Activated T-cell treated with anti-CD3 and anti-CD28 coated beads, Interleukin-2, amount 50 U/mL, for 24 hours (primary cell): ENCODE measurements around the gene TMEM98.
"Not testable (repeated sequence)": the region's sequence is repeated elsewhere in the genome, so short reads cannot be mapped to it uniquely, and the experiment has no call there.

Source experiments
- DNase-seq: peaks from one replicate; pipeline ENCODE4 v3.0.0-alpha.2; 2020
- H3K27ac Mint-ChIP-seq: 2 replicates; pipeline ENCODE4 v1.8.0; 2020; ENCODE audit warnings: mild to moderate bottlenecking, mixed read lengths
- H3K27me3 Mint-ChIP-seq: 2 replicates; pipeline ENCODE4 v1.8.0; 2020; ENCODE audit warnings: mixed read lengths
- H3K36me3 Mint-ChIP-seq: 2 replicates; pipeline ENCODE4 v1.8.0; 2020; ENCODE audit warnings: low read depth, mixed read lengths
- H3K4me1 Mint-ChIP-seq: 2 replicates; pipeline ENCODE4 v1.8.0; 2020; ENCODE audit warnings: low read depth, mixed read lengths
- H3K4me3 Mint-ChIP-seq: 2 replicates; pipeline ENCODE4 v1.8.0; 2020; ENCODE audit warnings: mild to moderate bottlenecking, moderate library complexity, mixed read lengths
- H3K9me3 Mint-ChIP-seq: 2 replicates; pipeline ENCODE4 v1.8.0; 2020; ENCODE audit warnings: mixed read lengths

TMEM98 gene

GRCh38 chr17:32904891-32905290, 23.1 kb upstream of the TMEM98 start:
- no peak for DNase-seq
- Mint-ChIP-seq H3K4me1 (peaks cover 17% of the 10 kb centered on the region), H3K27me3 (peaks cover 31% of the 10 kb centered on the region), H3K36me3 (no peaks in the 10 kb centered on the region), H3K9me3 (no peaks in the 10 kb centered on the region), H3K4me3 (no peak overlapping the region), H3K27ac (no peak overlapping the region)

GRCh38 chr17:32907583-32907982, 20.4 kb upstream of the TMEM98 start:
- H3K27ac Mint-ChIP-seq = no peak overlapping the region
- peaks cover 17% of the 10 kb centered on the region for H3K4me1 Mint-ChIP-seq
- H3K36me3 Mint-ChIP-seq = no peaks in the 10 kb centered on the region
- H3K4me3 Mint-ChIP-seq = no peak overlapping the region
- no peak for DNase-seq
- no peaks in the 10 kb centered on the region for H3K9me3 Mint-ChIP-seq
- peaks cover 30% of the 10 kb centered on the region for H3K27me3 Mint-ChIP-seq

GRCh38 chr17:32909787-32910369, 18.1 kb upstream of the TMEM98 start:
- no peaks in the 10 kb centered on the region for H3K36me3 Mint-ChIP-seq
- no peak overlapping the region for H3K27ac Mint-ChIP-seq
- peak; percentile 44 for DNase-seq
- peaks cover 14% of the 10 kb centered on the region for H3K4me1 Mint-ChIP-seq
- H3K4me3 Mint-ChIP-seq = no peak overlapping the region
- H3K27me3 Mint-ChIP-seq = peaks cover 25% of the 10 kb centered on the region
- H3K9me3 Mint-ChIP-seq = no peaks in the 10 kb centered on the region

- no peak overlapping the region for H3K27ac Mint-ChIP-seq
These were observed 17.2 kb upstream of the TMEM98 start for GRCh38 chr17:32910769-32911168.

GRCh38 chr17:32912218-32912897, 15.6 kb upstream of the TMEM98 start:
- no peak for DNase-seq
- Mint-ChIP-seq H3K4me1 (peaks cover 25% of the 10 kb centered on the region), H3K27ac (no peak overlapping the region), H3K9me3 (no peaks in the 10 kb centered on the region), H3K36me3 (no peaks in the 10 kb centered on the region), H3K4me3 (no peak overlapping the region), H3K27me3 (peaks cover 9% of the 10 kb centered on the region)

More at GRCh38 chr17:32910769-32911168, 17.2 kb upstream of the TMEM98 start:
- H3K36me3 Mint-ChIP-seq = no peaks in the 10 kb centered on the region
- no peak overlapping the region for H3K4me3 Mint-ChIP-seq
- peaks cover 20% of the 10 kb centered on the region for H3K4me1 Mint-ChIP-seq
- peaks cover 16% of the 10 kb centered on the region for H3K27me3 Mint-ChIP-seq
- no peak for DNase-seq
- no peaks in the 10 kb centered on the region for H3K9me3 Mint-ChIP-seq

- no peak for DNase-seq
- Mint-ChIP-seq H3K27me3 (peaks cover 9% of the 10 kb centered on the region), H3K9me3 (no peaks in the 10 kb centered on the region), H3K27ac (peak overlapping the region; percentile 47), H3K36me3 (no peaks in the 10 kb centered on the region), H3K4me1 (peaks cover 25% of the 10 kb centered on the region), H3K4me3 (no peak overlapping the region)
These were observed 14.4 kb upstream of the TMEM98 start for GRCh38 chr17:32913593-32913992.

GRCh38 chr17:32914181-32914580, 13.8 kb upstream of the TMEM98 start:
- peaks cover 6% of the 10 kb centered on the region for H3K27me3 Mint-ChIP-seq
- H3K36me3 Mint-ChIP-seq = no peaks in the 10 kb centered on the region
- H3K9me3 Mint-ChIP-seq = no peaks in the 10 kb centered on the region
- no peak overlapping the region for H3K27ac Mint-ChIP-seq
- no peak overlapping the region for H3K4me3 Mint-ChIP-seq
- peaks cover 25% of the 10 kb centered on the region for H3K4me1 Mint-ChIP-seq
- no peak for DNase-seq

GRCh38 chr17:32915245-32915644, 12.7 kb upstream of the TMEM98 start:
- no peaks in the 10 kb centered on the region for H3K36me3 Mint-ChIP-seq
- no peaks in the 10 kb centered on the region for H3K9me3 Mint-ChIP-seq
- H3K27ac Mint-ChIP-seq = no peak overlapping the region
- DNase-seq = no peak
- H3K4me1 Mint-ChIP-seq = peaks cover 25% of the 10 kb centered on the region
- no peak overlapping the region for H3K4me3 Mint-ChIP-seq
- H3K27me3 Mint-ChIP-seq = peaks cover 5% of the 10 kb centered on the region

- Mint-ChIP-seq H3K36me3 (no peaks in the 10 kb centered on the region), H3K27me3 (peaks cover 5% of the 10 kb centered on the region), H3K4me3 (no peak overlapping the region), H3K4me1 (peaks cover 25% of the 10 kb centered on the region), H3K9me3 (no peaks in the 10 kb centered on the region), H3K27ac (no peak overlapping the region)
- no peak for DNase-seq
These were observed 11.8 kb upstream of the TMEM98 start for GRCh38 chr17:32916134-32916533.

GRCh38 chr17:32917081-32917480, 10.9 kb upstream of the TMEM98 start:
- Mint-ChIP-seq H3K9me3 (no peaks in the 10 kb centered on the region), H3K4me1 (peaks cover 25% of the 10 kb centered on the region), H3K27me3 (peaks cover 3% of the 10 kb centered on the region), H3K27ac (no peak overlapping the region), H3K4me3 (no peak overlapping the region), H3K36me3 (no peaks in the 10 kb centered on the region)
- no peak for DNase-seq

GRCh38 chr17:32917842-32918241, 10.1 kb upstream of the TMEM98 start:
- Mint-ChIP-seq H3K4me1 (peaks cover 25% of the 10 kb centered on the region), H3K36me3 (no peaks in the 10 kb centered on the region), H3K4me3 (no peak overlapping the region), H3K27me3 (peaks cover 3% of the 10 kb centered on the region), H3K9me3 (no peaks in the 10 kb centered on the region), H3K27ac (no peak overlapping the region)
- no peak for DNase-seq

- peaks cover 12% of the 10 kb centered on the region for H3K4me1 Mint-ChIP-seq
- H3K4me3 Mint-ChIP-seq, DNase-seq, H3K27ac Mint-ChIP-seq, H3K27me3 Mint-ChIP-seq, H3K36me3 Mint-ChIP-seq, H3K9me3 Mint-ChIP-seq: not testable (repeated sequence)
These were observed 8.1 kb upstream of the TMEM98 start for GRCh38 chr17:32919876-32920275.

- no peak for DNase-seq
- Mint-ChIP-seq H3K36me3 (no peaks in the 10 kb centered on the region), H3K4me1 (peaks cover 7% of the 10 kb centered on the region), H3K27ac (no peak overlapping the region), H3K9me3 (no peaks in the 10 kb centered on the region), H3K27me3 (peaks cover 3% of the 10 kb centered on the region), H3K4me3 (no peak overlapping the region)
These were observed 7.7 kb upstream of the TMEM98 start for GRCh38 chr17:32920293-32920692.

GRCh38 chr17:32921017-32921416, 6.9 kb upstream of the TMEM98 start:
- no peak for DNase-seq
- H3K9me3 Mint-ChIP-seq = no peaks in the 10 kb centered on the region
- H3K27me3 Mint-ChIP-seq = peaks cover 10% of the 10 kb centered on the region

GRCh38 chr17:32923905-32924304, 4.0 kb upstream of the TMEM98 start:
- not testable (repeated sequence) for H3K27ac Mint-ChIP-seq, DNase-seq, H3K9me3 Mint-ChIP-seq, H3K4me1 Mint-ChIP-seq, H3K4me3 Mint-ChIP-seq, H3K36me3 Mint-ChIP-seq
- H3K27me3 Mint-ChIP-seq = peaks cover 25% of the 10 kb centered on the region

More at GRCh38 chr17:32921017-32921416, 6.9 kb upstream of the TMEM98 start:
- Mint-ChIP-seq H3K27ac (no peak overlapping the region), H3K36me3 (no peaks in the 10 kb centered on the region), H3K4me3 (no peak overlapping the region), H3K4me1 (peaks cover 2% of the 10 kb centered on the region)
